HG02623 (cell line): ENCODE measurements around the gene RETREG1.

Source experiments
- ATAC-seq: cut with Tn5 transposase; IDR thresholded peaks from one replicate; pipeline ENCODE4 v1.9.1; 2021; ENCODE audit warnings: moderate library complexity; ENCODE audit not compliant: unreplicated experiment

RETREG1 gene

GRCh38 chr5:16586556-16586955, 30.2 kb downstream of the RETREG1 start:
- ATAC-seq: no peak

GRCh38 chr5:16585041-16585667, 31.6 kb downstream of the RETREG1 start:
- no peak for ATAC-seq

- ATAC-seq: no peak
These were observed 34.7 kb downstream of the RETREG1 start for GRCh38 chr5:16582081-16582480.

GRCh38 chr5:16580382-16580781, 36.4 kb downstream of the RETREG1 start:
- no peak for ATAC-seq

GRCh38 chr5:16579142-16579847, 37.5 kb downstream of the RETREG1 start:
- no peak for ATAC-seq

GRCh38 chr5:16578474-16578883, 38.3 kb downstream of the RETREG1 start:
- ATAC-seq: no peak

- ATAC-seq: no peak
These were observed 39.1 kb downstream of the RETREG1 start for GRCh38 chr5:16577677-16578076.

- no peak for ATAC-seq
These were observed 41.7 kb downstream of the RETREG1 start for GRCh38 chr5:16574789-16575721.

- ATAC-seq: no peak
These were observed 43.4 kb downstream of the RETREG1 start for GRCh38 chr5:16573401-16573800.

- ATAC-seq: no peak
These were observed 44.3 kb downstream of the RETREG1 start for GRCh38 chr5:16572289-16573015.

- no peak for ATAC-seq
These were observed 45.8 kb downstream of the RETREG1 start for GRCh38 chr5:16571016-16571415.

GRCh38 chr5:16570121-16570815, 46.5 kb downstream of the RETREG1 start:
- no peak for ATAC-seq

- no peak for ATAC-seq
These were observed 47.8 kb downstream of the RETREG1 start for GRCh38 chr5:16568875-16569580.

- no peak for ATAC-seq
These were observed 49.4 kb downstream of the RETREG1 start for GRCh38 chr5:16567365-16567764.

- no peak for ATAC-seq
These were observed 51.7 kb downstream of the RETREG1 start for GRCh38 chr5:16565118-16565517.

- no peak for ATAC-seq
These were observed 52.4 kb downstream of the RETREG1 start for GRCh38 chr5:16564248-16564867.

- ATAC-seq: no peak
These were observed 53.1 kb downstream of the RETREG1 start for GRCh38 chr5:16563686-16564085.

GRCh38 chr5:16561660-16562059, 55.1 kb downstream of the RETREG1 start:
- no peak for ATAC-seq

GRCh38 chr5:16559702-16560101, 57.1 kb downstream of the RETREG1 start:
- no peak for ATAC-seq
